Stimulated activated naive CD4-positive, alpha-beta T cell (primary cell): ENCODE results near the gene PABPC3.

Experiments used
- DNase-seq, 6 experiments: peaks; one replicate each; lab custom pipeline; 2025; lab: John Stamatoyannopoulos, UW

Gene PABPC3

GRCh38 chr13:25095851-25096453, at the start of gene PABPC3:
Gene PABPC3 (plus strand): TSS chr13:25096136. CDS start chr13:25096199, 63 bp downstream.
- DNase-seq = no peak

GRCh38 chr13:25046274-25046984, 49.5 kb upstream of the PABPC3 start:
- no peak for DNase-seq

- no peak for DNase-seq
Observed at GRCh38 chr13:25046985-25047511, 48.9 kb upstream of the PABPC3 start.

- DNase-seq = no peak
Observed at GRCh38 chr13:25051065-25051464, 44.9 kb upstream of the PABPC3 start.

- no peak for DNase-seq
Observed at GRCh38 chr13:25059166-25059565, 36.8 kb upstream of the PABPC3 start.

GRCh38 chr13:25059958-25060357, 36.0 kb upstream of the PABPC3 start:
- no peak for DNase-seq

GRCh38 chr13:25062479-25062878, 33.5 kb upstream of the PABPC3 start:
- no peak for DNase-seq

GRCh38 chr13:25064396-25064795, 31.5 kb upstream of the PABPC3 start:
- DNase-seq = no peak

- no peak for DNase-seq
Observed at GRCh38 chr13:25065974-25066770, 29.8 kb upstream of the PABPC3 start.

GRCh38 chr13:25067064-25067463, 28.9 kb upstream of the PABPC3 start:
- DNase-seq = no peak

- no peak for DNase-seq
Observed at GRCh38 chr13:25068810-25069209, 27.1 kb upstream of the PABPC3 start.

- DNase-seq = no peak
Observed at GRCh38 chr13:25069236-25069635, 26.7 kb upstream of the PABPC3 start.

GRCh38 chr13:25069911-25070310, 26.0 kb upstream of the PABPC3 start:
- no peak for DNase-seq

GRCh38 chr13:25080773-25081172, 15.2 kb upstream of the PABPC3 start:
- no peak for DNase-seq

GRCh38 chr13:25084096-25084495, 11.8 kb upstream of the PABPC3 start:
- no peak for DNase-seq

- no peak for DNase-seq
Observed at GRCh38 chr13:25085125-25085742, 10.7 kb upstream of the PABPC3 start.

- no peak for DNase-seq
Observed at GRCh38 chr13:25088562-25089221, 7.2 kb upstream of the PABPC3 start.

- DNase-seq = no peak
Observed at GRCh38 chr13:25097426-25097825, 1.5 kb downstream of the PABPC3 start.

GRCh38 chr13:25103711-25104110, 7.8 kb downstream of the PABPC3 start:
- DNase-seq = no peak

GRCh38 chr13:25109341-25109740, 13.4 kb downstream of the PABPC3 start:
- DNase-seq = no peak

GRCh38 chr13:25110956-25111584, 15.1 kb downstream of the PABPC3 start:
- DNase-seq = no peak
